GM18870 (cell line): Measurements from ENCODE around the gene ACTN4.

Experiments
- ATAC-seq: cut with Tn5 transposase; IDR thresholded peaks from one replicate; pipeline ENCODE4 v1.9.1; 2021; ENCODE audit warnings: moderate library complexity; ENCODE audit not compliant: unreplicated experiment

The ACTN4 gene

GRCh38 chr19:38693380-38694223 lies 46.2 kb downstream of the ACTN4 start:
- no peak for ATAC-seq

- ATAC-seq: no peak
These were observed 47.9 kb downstream of the ACTN4 start for GRCh38 chr19:38695317-38695683.

GRCh38 chr19:38695832-38696728 lies 48.6 kb downstream of the ACTN4 start:
- ATAC-seq: no peak

- no peak for ATAC-seq
These were observed 49.2 kb downstream of the ACTN4 start for GRCh38 chr19:38696729-38697055.

GRCh38 chr19:38697197-38697596 lies 49.7 kb downstream of the ACTN4 start:
- ATAC-seq: no peak

GRCh38 chr19:38697641-38698071 lies 50.2 kb downstream of the ACTN4 start:
- no peak for ATAC-seq

- ATAC-seq: no peak
These were observed 51.0 kb downstream of the ACTN4 start for GRCh38 chr19:38698225-38699026.

GRCh38 chr19:38699027-38699346 lies 51.5 kb downstream of the ACTN4 start:
- no peak for ATAC-seq

GRCh38 chr19:38699647-38700349 lies 52.3 kb downstream of the ACTN4 start:
- ATAC-seq: no peak

GRCh38 chr19:38700350-38700901 lies 53.0 kb downstream of the ACTN4 start:
- no peak for ATAC-seq

GRCh38 chr19:38700902-38701454 lies 53.5 kb downstream of the ACTN4 start:
- ATAC-seq: no peak

GRCh38 chr19:38701455-38702063 lies 54.1 kb downstream of the ACTN4 start:
- no peak for ATAC-seq

GRCh38 chr19:38702278-38702677 lies 54.8 kb downstream of the ACTN4 start:
- no peak for ATAC-seq

GRCh38 chr19:38703509-38703908 lies 56.1 kb downstream of the ACTN4 start:
- ATAC-seq: no peak

GRCh38 chr19:38704488-38705026 lies 57.1 kb downstream of the ACTN4 start:
- ATAC-seq: no peak

GRCh38 chr19:38705197-38706019 lies 58.0 kb downstream of the ACTN4 start:
- ATAC-seq: no peak

GRCh38 chr19:38706792-38707511 lies 59.5 kb downstream of the ACTN4 start:
- no peak for ATAC-seq
